ENCODE measurements around the gene HNRNPL. TPM values are rescaled to one million over a fixed set of nuclear protein-coding genes. Genes with fewer than 3 reads are reported as not detected.

HNRNPL gene
- total RNA-seq, 1 experiment from 2014 or later, result 642 TPM

GRCh38 chr19:38788478-38789243, 61.1 kb downstream of the HNRNPL start, which contains the start of gene LGALS7B:
Gene LGALS7B (plus strand): TSS chr19:38789200. CDS start chr19:38789227, 27 bp downstream.
- TF ChIP-seq CTCF (conservative IDR thresholded peaks at IDR 0.05; ENCODE audit: low read depth, low read length), result no peak
- no peak for TF ChIP-seq EZH2 (IDR thresholded peaks at IDR 0.05; ENCODE audit: borderline replicate concordance, low read depth, low read length, poor library complexity, severe bottlenecking)
- BruUV-seq (replicated peaks), result no TSS peak
- Histone ChIP-seq H3K4me3 (ENCODE audit: low read depth, low read length, poor library complexity, severe bottlenecking) (no peak within 1 kb of the TSS), H3K36me3 (ENCODE audit: insufficient read depth, low read length, poor library complexity, severe bottlenecking) (no peaks in the 10 kb centered on the region), H3K27me3 (replicated peaks; ENCODE audit: insufficient read depth, low read depth, low read length, poor library complexity) (no peaks in the 10 kb centered on the region), H3K9me3 (ENCODE audit: low read depth, low read length, poor library complexity, severe bottlenecking) (no peaks in the 10 kb centered on the region), H3K27ac (ENCODE audit: low read depth, low read length, poor library complexity, severe bottlenecking) (no peak within 1 kb of the TSS), H3K4me1 (ENCODE audit: insufficient read depth, low read length, poor library complexity, severe bottlenecking) (peaks cover 9% of the 10 kb centered on the region)
- DNase-seq (ENCODE audit: low spot score), result no peak
- intact Hi-C loops (cut with micrococcal nuclease; ENCODE audit: unreplicated experiment), result no loop called here
- ChIA-PET CTCF (no interaction called here), POLR2A (ENCODE audit: low non-redundant PET) (no interaction called here)

- TF ChIP-seq CTCF (conservative IDR thresholded peaks at IDR 0.05; ENCODE audit: low read depth, low read length) (no peak), EZH2 (IDR thresholded peaks at IDR 0.05; ENCODE audit: borderline replicate concordance, low read depth, low read length, poor library complexity, severe bottlenecking) (no peak)
- intact Hi-C loops (cut with micrococcal nuclease; ENCODE audit: unreplicated experiment), result no loop called here
- CTCF ChIA-PET, result no interaction called here
- Histone ChIP-seq H3K4me3 (ENCODE audit: low read depth, low read length, poor library complexity, severe bottlenecking) (no peak overlapping the region), H3K9me3 (ENCODE audit: low read depth, low read length, poor library complexity, severe bottlenecking) (no peaks in the 10 kb centered on the region), H3K36me3 (ENCODE audit: insufficient read depth, low read length, poor library complexity, severe bottlenecking) (no peaks in the 10 kb centered on the region), H3K4me1 (ENCODE audit: insufficient read depth, low read length, poor library complexity, severe bottlenecking) (no peaks in the 10 kb centered on the region), H3K27ac (ENCODE audit: low read depth, low read length, poor library complexity, severe bottlenecking) (no peak overlapping the region), H3K27me3 (replicated peaks; ENCODE audit: insufficient read depth, low read depth, low read length, poor library complexity) (no peaks in the 10 kb centered on the region)
- POLR2A ChIA-PET (ENCODE audit: low non-redundant PET), result no interaction called here
- BruUV-seq (replicated peaks), result no TSS peak
- DNase-seq (ENCODE audit: low spot score), result no peak
Observed at GRCh38 chr19:38786572-38787265, 63.1 kb downstream of the HNRNPL start.

Other genes with a start within 250 kb of the HNRNPL start
- gene MAP4K1, start 232.0 kb downstream of the HNRNPL start, total RNA-seq (2021), result 1.5 and 3.5 TPM in 2 replicates
- 316 and 338 TPM in 2 replicates for gene EIF3K, start 230.8 kb downstream of the HNRNPL start, total RNA-seq (2021)
- 370 and 397 TPM in 2 replicates for gene ACTN4, start 202.3 kb downstream of the HNRNPL start, total RNA-seq (2021)
- gene CAPN12, start 105.5 kb downstream of the HNRNPL start, total RNA-seq (2021), result 0.69 and 0.96 TPM in 2 replicates
- not detected in 2 replicates for gene LGALS7, start 76.5 kb downstream of the HNRNPL start, total RNA-seq (2021)
- not detected in 2 replicates for gene LGALS7B, start 60.8 kb downstream of the HNRNPL start, total RNA-seq (2021)
- 0.32 and 0.81 TPM in 2 replicates for gene LGALS4, start 37.0 kb downstream of the HNRNPL start, total RNA-seq (2021)
- 83.1 and 102 TPM in 2 replicates for gene ECH1, start 18.2 kb downstream of the HNRNPL start, total RNA-seq (2021)
- 5.7 and 7.4 TPM in 2 replicates for gene RINL, start 28.3 kb upstream of the HNRNPL start, total RNA-seq (2021)
- 30.0 and 32.2 TPM in 2 replicates for gene SIRT2, start 49.6 kb upstream of the HNRNPL start, total RNA-seq (2021)
- 42.4 and 51.9 TPM in 2 replicates for gene NFKBIB, start 50.0 kb upstream of the HNRNPL start, total RNA-seq (2021)
- gene CCER2, start 62.2 kb upstream of the HNRNPL start, total RNA-seq (2021), result 0.67 and 1.2 TPM in 2 replicates
- 56.3 and 58.6 TPM in 2 replicates for gene SARS2, start 80.8 kb upstream of the HNRNPL start, total RNA-seq (2021)
- gene MRPS12, start 81.0 kb upstream of the HNRNPL start, total RNA-seq (2021), result 69.5 and 81.9 TPM in 2 replicates
- gene FBXO17, start 125.8 kb upstream of the HNRNPL start, total RNA-seq (2021), result 26.0 and 29.9 TPM in 2 replicates
- gene FBXO27, start 182.6 kb upstream of the HNRNPL start, total RNA-seq (2021), result 0.33 and 0.45 TPM in 2 replicates
- gene ACP7, start 234.4 kb upstream of the HNRNPL start, total RNA-seq (2021), result not detected in 2 replicates

Data from A673 (cell line).